ENCODE data around the gene EDIL3. TPM values are rescaled to one million over a fixed set of nuclear protein-coding genes. Genes with fewer than 3 reads are reported as not detected.

EDIL3 gene
- total and polyA plus RNA-seq, 2 of the 8 experiments (the other 6 are each of a cell fraction or from before 2014, with no cell fraction given), result 14.7 to 47.2 TPM

DNA sequence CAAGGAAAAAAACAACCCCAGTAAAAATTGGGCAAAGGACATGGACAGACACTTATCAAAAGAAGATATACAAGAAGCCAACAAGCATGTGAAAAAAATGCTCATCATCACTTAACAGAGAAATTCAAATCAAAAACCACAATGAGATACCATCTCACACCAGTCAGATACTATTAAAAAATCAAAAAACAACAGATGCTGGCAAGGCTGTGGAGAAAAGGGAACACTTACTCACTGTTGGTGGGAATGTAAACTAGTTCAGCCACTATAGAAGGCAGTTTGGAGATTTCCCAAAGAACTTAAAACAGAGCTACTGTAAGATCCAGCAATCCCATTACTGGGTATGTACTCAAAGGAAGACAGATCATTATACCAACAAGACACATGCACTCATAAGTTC lies 157.4 kb downstream of the EDIL3 start:
- Histone ChIP-seq H3K4me2 (ENCODE audit: insufficient read depth in 1 of 2, low read depth in 2 of 2, low read length in 2 of 2) (no peak overlapping the region), H4K5ac (ENCODE audit: insufficient read length, low read depth, low read length) (no peak overlapping the region), H2BK15ac (ENCODE audit: low read length) (no peak overlapping the region), H4K20me1 (replicated peaks in 1 of 2; ENCODE audit: control insufficient read depth in 1 of 2, insufficient read depth in 2 of 2, low read length in 2 of 2) (no peaks in the 10 kb centered on the region), H2BK5ac (ENCODE audit: low read depth, low read length) (no peak overlapping the region), H3K23ac (ENCODE audit: insufficient read length) (no peak overlapping the region), H3K18ac (ENCODE audit: extremely low read depth, low read length) (no peak overlapping the region), H2BK120ac (replicated peaks; ENCODE audit: low read depth, low read length) (no peak overlapping the region), H2AFZ (ENCODE audit: low read length) (no peak overlapping the region), H4K91ac (replicated peaks; ENCODE audit: insufficient read length, low read length) (no peak overlapping the region), H2BK12ac (ENCODE audit: low read depth, low read length) (no peak overlapping the region), H3K4ac (replicated peaks; ENCODE audit: insufficient read length, low read depth, low read length) (no peak overlapping the region), H3K4me3 (ENCODE audit: extremely low read depth in 1 of 4, insufficient read depth in 2 of 4, low read depth in 3 of 4, low read length in 4 of 4) (no peak overlapping the region), H3K79me2 (ENCODE audit: control insufficient read depth in 1 of 2, insufficient read depth in 2 of 2, low read length in 2 of 2) (no peaks in the 10 kb centered on the region), H3K27me3 (replicated peaks in 1 of 4; ENCODE audit: control insufficient read depth in 3 of 4, extremely low read depth in 1 of 4, insufficient read depth in 3 of 4, low read length in 3 of 4) (no peaks in the 10 kb centered on the region), H4K8ac (ENCODE audit: extremely low read depth, insufficient read depth, low read length) (no peak overlapping the region), H3K9ac (replicated peaks in 1 of 4; ENCODE audit: extremely low read depth in 1 of 4, low read depth in 3 of 4, low read length in 3 of 4) (no peak overlapping the region), H2AK5ac (ENCODE audit: low read depth, low read length) (no peak overlapping the region), H3K4me1 (replicated peaks in 1 of 4; ENCODE audit: control insufficient read depth in 3 of 4, insufficient read depth in 4 of 4, low read length in 3 of 4) (no peaks in the 10 kb centered on the region), H3K79me1 (ENCODE audit: low read depth, low read length) (no peaks in the 10 kb centered on the region), H3K9me3 (ENCODE audit: insufficient read depth in 2 of 2, low read depth in 1 of 2, low read length in 1 of 2) (no peaks in the 10 kb centered on the region), H3K36me3 (ENCODE audit: control insufficient read depth in 2 of 4, insufficient read depth in 4 of 4, low read length in 3 of 4) (no peaks in the 10 kb centered on the region), H2BK20ac (ENCODE audit: low read length) (no peak overlapping the region), H3K27ac (ENCODE audit: low read depth, low read length) (no peak overlapping the region), H3K14ac (ENCODE audit: insufficient read length) (no peak overlapping the region), H3K23me2 (ENCODE audit: low read depth, low read length) (no peaks in the 10 kb centered on the region), H3K56ac (replicated peaks; ENCODE audit: insufficient read length, low read depth, low read length) (no peak overlapping the region)
- CTCF ChIA-PET (ENCODE audit: partially characterized antibody), result no interaction called here
- DNase-seq (ENCODE audit: low read depth in 1 of 2, low spot score in 2 of 2) (no peak), FAIRE-seq (no peak)
- POLR2A ChIA-PET (ENCODE audit: partially characterized antibody), result no interaction called here
- no peak for TF ChIP-seq KDM4A (IDR thresholded peaks at IDR 0.05; ENCODE audit: low read depth, low read length, severe bottlenecking)
- TF ChIP-seq KDM5A (IDR thresholded peaks at IDR 0.05; ENCODE audit: low read length), result no peak
- TF ChIP-seq HDAC2 (IDR thresholded peaks at IDR 0.05; ENCODE audit: borderline replicate concordance in 1 of 2, low read depth in 2 of 2, low read length in 2 of 2), result no peak
- TF ChIP-seq NANOG (IDR thresholded peaks at IDR 0.05; ENCODE audit: insufficient read depth, low read depth, low read length, poor library complexity, severe bottlenecking), result no peak
- TF ChIP-seq, protein P1, sequence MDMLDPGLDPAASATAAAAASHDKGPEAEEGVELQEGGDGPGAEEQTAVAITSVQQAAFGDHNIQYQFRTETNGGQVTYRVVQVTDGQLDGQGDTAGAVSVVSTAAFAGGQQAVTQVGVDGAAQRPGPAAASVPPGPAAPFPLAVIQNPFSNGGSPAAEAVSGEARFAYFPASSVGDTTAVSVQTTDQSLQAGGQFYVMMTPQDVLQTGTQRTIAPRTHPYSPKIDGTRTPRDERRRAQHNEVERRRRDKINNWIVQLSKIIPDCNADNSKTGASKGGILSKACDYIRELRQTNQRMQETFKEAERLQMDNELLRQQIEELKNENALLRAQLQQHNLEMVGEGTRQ (IDR thresholded peaks at IDR 0.05; ENCODE audit: low read length), result no peak
- TF ChIP-seq FOSL1 (IDR thresholded peaks at IDR 0.05; ENCODE audit: insufficient read depth, low read depth, low read length), result no peak
- no peak for TF ChIP-seq SP4 (IDR thresholded peaks at IDR 0.05; ENCODE audit: low read length)
- no peak for TF ChIP-seq RNF2 (IDR thresholded peaks at IDR 0.05; ENCODE audit: borderline replicate concordance, low read depth, low read length, missing control alignments, poor library complexity, severe bottlenecking)
- no peak for TF ChIP-seq SUZ12 (IDR thresholded peaks at IDR 0.05; ENCODE audit: low read length)
- TF ChIP-seq BRCA1 (IDR thresholded peaks at IDR 0.05; ENCODE audit: low read depth, low read length), result no peak
- TF ChIP-seq, protein P2, sequence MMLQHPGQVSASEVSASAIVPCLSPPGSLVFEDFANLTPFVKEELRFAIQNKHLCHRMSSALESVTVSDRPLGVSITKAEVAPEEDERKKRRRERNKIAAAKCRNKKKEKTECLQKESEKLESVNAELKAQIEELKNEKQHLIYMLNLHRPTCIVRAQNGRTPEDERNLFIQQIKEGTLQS (IDR thresholded peaks at IDR 0.05; ENCODE audit: insufficient read depth, low read depth, low read length), result no peak
- TF ChIP-seq CTBP2 (IDR thresholded peaks at IDR 0.05; ENCODE audit: borderline replicate concordance, insufficient read depth, insufficient read length, low read length), result no peak
- TF ChIP-seq POLR2AphosphoS5 (IDR thresholded peaks at IDR 0.05; ENCODE audit: low read depth, low read length), result no peak

Data from H1 (cell line).